GM13976 (cell line): Measurements from ENCODE around the gene PLD5.

Source experiments
- DNase-seq: peaks from one replicate; pipeline ENCODE4 v3.0.0; 2012; ENCODE audit warnings: low spot score
- CTCF ChIP-seq: IDR thresholded peaks from 2 replicates; pipeline ENCODE4 v1.5.1; 2012; ENCODE audit warnings: borderline replicate concordance, mild to moderate bottlenecking; ENCODE audit not compliant: insufficient read depth; ENCODE audit errors: extremely low read depth, missing control alignments, control extremely low read depth
- in situ Hi-C: fragments of 300-500 bp; cut with MboI; formaldehyde crosslinking; loops from one replicate; pipeline ENCODE4 v1.12.0; 2022; ENCODE audit warnings: low sequenced_read_pairs, mixed read lengths, inconsistent platforms; ENCODE audit not compliant: unreplicated experiment

PLD5 gene

GRCh38 chr1:242033447-242033846 is 491.1 kb downstream of the PLD5 start:
- no peak for DNase-seq
- in situ Hi-C loops: no loop called here
- no peak for TF ChIP-seq CTCF
